Keratinocyte (primary cell): Measurements from ENCODE around the gene MFRP. TPM values are rescaled to one million over a fixed set of nuclear protein-coding genes. Genes with fewer than 3 reads are reported as not detected.

Source experiments
- DNase-seq: peaks from one replicate; pipeline ENCODE4 v3.0.0-alpha.2; 2011; ENCODE audit warnings: low read depth, missing footprints, low spot score
- FAIRE-seq: peaks from 2 replicates; lab custom pipeline; 2011; peaks lifted over from hg19 to GRCh38; lab: Jason Lieb, UNC
- H2AFZ ChIP-seq: 2 replicates; pipeline ENCODE4 v1.6.0; 2012; ENCODE audit warnings: low read length, control low read depth, inconsistent platforms; ENCODE audit not compliant: control insufficient read depth
- H3K27ac ChIP-seq: 2 replicates; pipeline ENCODE4 v1.5.1; 2011; ENCODE audit warnings: low read length; ENCODE audit not compliant: control insufficient read depth, insufficient read depth
- H3K27me3 ChIP-seq: 3 replicates; pipeline ENCODE4 v1.6.0; 2011; ENCODE audit warnings: low read length; ENCODE audit not compliant: control insufficient read depth, insufficient read depth; ENCODE audit errors: extremely low read depth
- H3K36me3 ChIP-seq, 2 experiments: 2 replicates in 1 of 2; 3 replicates in 1 of 2; pipeline ENCODE4 v1.5.1; 2011; ENCODE audit warnings: low read length in 2 of 2, mild to moderate bottlenecking in 1 of 2; ENCODE audit not compliant: control insufficient read depth in 2 of 2, insufficient read depth in 2 of 2; ENCODE audit errors: extremely low read depth in 1 of 2
- H3K4me1 ChIP-seq: 3 replicates; pipeline ENCODE4 v1.5.1; 2011; ENCODE audit warnings: low read length; ENCODE audit not compliant: control insufficient read depth, insufficient read depth; ENCODE audit errors: extremely low read depth
- H3K4me2 ChIP-seq: 3 replicates; pipeline ENCODE4 v1.6.0; 2011; ENCODE audit warnings: low read depth, low read length; ENCODE audit not compliant: control insufficient read depth, insufficient read depth; ENCODE audit errors: extremely low read depth
- H3K4me3 ChIP-seq, 3 experiments: fragments of 200-600 bp in 1 of 3; sonication (generic) in 1 of 3; 2 replicates in 2 of 3; 3 replicates in 1 of 3; pipeline ENCODE4 v1.5.1; 2011 to 2016; ENCODE audit warnings: low read length in 3 of 3, mild to moderate bottlenecking in 3 of 3, control low read depth in 2 of 3, inconsistent platforms in 1 of 3, low read depth in 1 of 3, mixed read lengths in 1 of 3, mixed run types in 1 of 3, moderate library complexity in 1 of 3; ENCODE audit not compliant: control insufficient read depth in 2 of 3, insufficient read depth in 2 of 3; ENCODE audit errors: extremely low read depth in 1 of 3
- H3K79me2 ChIP-seq: 2 replicates; pipeline ENCODE4 v1.6.0; 2012; ENCODE audit warnings: low read length; ENCODE audit not compliant: control insufficient read depth, insufficient read depth
- H3K9ac ChIP-seq: 3 replicates; pipeline ENCODE4 v1.6.0; 2011; ENCODE audit warnings: low read length; ENCODE audit not compliant: control insufficient read depth, insufficient read depth; ENCODE audit errors: extremely low read depth
- H3K9me1 ChIP-seq: 3 replicates; pipeline ENCODE4 v1.6.0; 2011; ENCODE audit warnings: low read length; ENCODE audit not compliant: control insufficient read depth, insufficient read depth; ENCODE audit errors: extremely low read depth
- H3K9me3 ChIP-seq: 2 replicates; pipeline ENCODE4 v1.5.1; 2012; ENCODE audit warnings: low read depth, low read length; ENCODE audit not compliant: control insufficient read depth
- H4K20me1 ChIP-seq: 3 replicates; pipeline ENCODE4 v1.6.0; 2011; ENCODE audit warnings: low read length; ENCODE audit not compliant: control insufficient read depth, insufficient read depth; ENCODE audit errors: extremely low read depth
- CTCF ChIP-seq, 3 experiments: IDR thresholded peaks in 1 of 3; conservative IDR thresholded peaks in 1 of 3; optimal IDR thresholded peaks in 1 of 3; 2 replicates in 2 of 3; 3 replicates in 1 of 3; pipeline versions ENCODE3 to v1.5.1; 2011; ENCODE audit warnings: low read length in 3 of 3, mild to moderate bottlenecking in 3 of 3, moderate library complexity in 2 of 3, control low read depth in 1 of 3, inconsistent platforms in 1 of 3; ENCODE audit not compliant: insufficient read depth in 2 of 3; ENCODE audit errors: extremely low read depth in 1 of 3
- EZH2 ChIP-seq: IDR thresholded peaks from one replicate; pipeline ENCODE4 v1.6.1; 2012; ENCODE audit warnings: inconsistent platforms, mild to moderate bottlenecking, low read length, moderate library complexity
- dilution Hi-C: fragments of 300-500 bp; cut with MboI; formaldehyde crosslinking; loops from one replicate; pipeline ENCODE4 v1.7.0; 2020; ENCODE audit warnings: low sequenced_read_pairs; ENCODE audit not compliant: extremely low pct_ligation_motif_present
- polyA plus RNA-seq, 5 experiments: library from polyadenylated mRNA; depleted of rRNA in 3 of 5; stranded (reverse) in 3 of 5; stranded (forward) in 1 of 5; unstranded in 1 of 5; fragments of >200 nt; gene quantifications; 1 replicate in 1 of 5; 2 replicates in 3 of 5; 3 replicates in 1 of 5; pipeline versions ENCODE4 v1.2.1 to v1.2.3, GENCODE V29; 2011 to 2012; ENCODE audit warnings: missing spikeins in 2 of 5, low read depth in 1 of 5, low replicate concordance in 1 of 5

The MFRP gene
- polyA plus RNA-seq, 1 donor (not counting 4 experiments of a cell fraction or from before 2014, with no cell fraction given): not detected

- TF ChIP-seq EZH2 (no peak), CTCF (optimal IDR thresholded peaks at IDR 0.05 in 1 of 3, IDR thresholded peaks at IDR 0.05 in 1 of 3, conservative IDR thresholded peaks at IDR 0.05 in 1 of 3; ENCODE audit: extremely low read depth in 1 of 3, insufficient read depth in 2 of 3, low read length in 3 of 3) (no peak)
- Histone ChIP-seq H3K27ac (no peak overlapping the region), H3K9me3 (no peaks in the 10 kb centered on the region), H3K9me1 (peaks cover 2% of the 10 kb centered on the region), H3K4me3 (no peak overlapping the region), H3K79me2 (no peaks in the 10 kb centered on the region), H3K9ac (no peak overlapping the region), H3K36me3 (no peaks in the 10 kb centered on the region), H2AFZ (no peak overlapping the region), H4K20me1 (no peaks in the 10 kb centered on the region), H3K4me1 (peaks cover 23% of the 10 kb centered on the region), H3K4me2 (no peak overlapping the region), H3K27me3 (peaks cover 6% of the 10 kb centered on the region)
- FAIRE-seq (no peak), DNase-seq (no peak)
- dilution Hi-C loops: no loop called here
These were observed 28.3 kb upstream of the MFRP start for GRCh38 chr11:119374632-119375336.

- Histone ChIP-seq H3K9me3 (no peaks in the 10 kb centered on the region), H3K27ac (no peak overlapping the region), H3K9me1 (peaks cover 2% of the 10 kb centered on the region), H3K27me3 (peaks cover 6% of the 10 kb centered on the region), H3K4me2 (no peak overlapping the region), H3K36me3 (no peaks in the 10 kb centered on the region), H3K4me3 (no peak overlapping the region), H2AFZ (no peak overlapping the region), H4K20me1 (no peaks in the 10 kb centered on the region), H3K4me1 (peaks cover 23% of the 10 kb centered on the region), H3K9ac (no peak overlapping the region), H3K79me2 (no peaks in the 10 kb centered on the region)
- FAIRE-seq: peak; percentile 78
- no peak for DNase-seq
- no peak for TF ChIP-seq EZH2
- TF ChIP-seq CTCF (optimal IDR thresholded peaks at IDR 0.05 in 1 of 3, IDR thresholded peaks at IDR 0.05 in 1 of 3, conservative IDR thresholded peaks at IDR 0.05 in 1 of 3; ENCODE audit: extremely low read depth in 1 of 3, insufficient read depth in 2 of 3, low read length in 3 of 3): peak; percentile 86 to 98 (median 92)
- dilution Hi-C loops: no loop called here
These were observed 27.6 kb upstream of the MFRP start for GRCh38 chr11:119373921-119374631.
